Measurements from ENCODE around the gene STK4. TPM values are rescaled to one million over a fixed set of nuclear protein-coding genes. Genes with fewer than 3 reads are reported as not detected.

Gene STK4
- total RNA-seq, 1 experiment from 2014 or later = 43.0 TPM

GRCh38 chr20:45110301-45110700 is 144.0 kb downstream of the STK4 start:
- no peak for DNase-seq
- Mint-ChIP-seq H3K9me3 (no peaks in the 10 kb centered on the region), H3K4me1 (peaks cover 6 to 16% of the 10 kb centered on the region in 2 experiments), H3K27me3 (ENCODE audit: low read depth) (peaks cover 10% of the 10 kb centered on the region), H3K27ac (no peak overlapping the region), H3K4me3 (no peak overlapping the region), H3K36me3 (ENCODE audit: insufficient read depth in 1 of 3, low read depth in 3 of 3) (no peaks in the 10 kb centered on the region)
- H3K23me2 ChIP-seq (ENCODE audit: insufficient read length, low read depth, low read length, poor library complexity, severe bottlenecking) = no peaks in the 10 kb centered on the region
- no peak overlapping the region for H3K27ac ChIP-seq (ENCODE audit: insufficient read length, low read depth, low read length)
- H3K79me1 ChIP-seq (ENCODE audit: insufficient read depth, low read depth, low read length, poor library complexity, severe bottlenecking) = no peaks in the 10 kb centered on the region
- H3K79me2 ChIP-seq (ENCODE audit: insufficient read depth, low read length) = no peaks in the 10 kb centered on the region
- H3K4ac ChIP-seq (ENCODE audit: low read depth, low read length) = no peak overlapping the region
- H3K27me3 ChIP-seq (ENCODE audit: insufficient read depth, low read length) = no peaks in the 10 kb centered on the region
- no peak overlapping the region for H3K14ac ChIP-seq (ENCODE audit: insufficient read depth, low read length)
- no peak overlapping the region for H2AK5ac ChIP-seq (ENCODE audit: insufficient read length, low read length)
- no peak overlapping the region for H4K8ac ChIP-seq (replicated peaks; ENCODE audit: insufficient read length, low read depth, low read length)
- H3K23ac ChIP-seq (ENCODE audit: insufficient read length, low read depth, low read length) = no peak overlapping the region
- no peak for TF ChIP-seq CTCF (conservative IDR thresholded peaks at IDR 0.05)
- no peak overlapping the region for H2BK12ac ChIP-seq (ENCODE audit: insufficient read length, low read depth, low read length)
- H4K5ac ChIP-seq (ENCODE audit: insufficient read length, low read depth, low read length) = no peak overlapping the region
- no peak overlapping the region for H4K91ac ChIP-seq (ENCODE audit: insufficient read length, low read depth, low read length)
- no peak overlapping the region for H2BK20ac ChIP-seq (ENCODE audit: low read depth, low read length, poor library complexity, severe bottlenecking)
- no peak overlapping the region for H2BK120ac ChIP-seq (ENCODE audit: low read depth, low read length, poor library complexity, severe bottlenecking)
- H3K9ac ChIP-seq (ENCODE audit: extremely low read depth, insufficient read length, low read length) = no peak overlapping the region
- no peak overlapping the region for H3K56ac ChIP-seq (ENCODE audit: insufficient read length, low read depth, low read length)
- no peak overlapping the region for H2BK15ac ChIP-seq (ENCODE audit: low read depth, low read length)
- no peak overlapping the region for H3T11ph ChIP-seq (ENCODE audit: low read length)
- WGBS (ENCODE audit: extremely low coverage, insufficient read length, low lambda C conversion rate) = no CpG with 5 or more reads among the region's 11 CpGs
- H3K18ac ChIP-seq (ENCODE audit: insufficient read length, low read depth, low read length) = no peak overlapping the region
- H2AFZ ChIP-seq (ENCODE audit: low read length) = no peak overlapping the region
- H3K9me3 ChIP-seq (ENCODE audit: control insufficient read depth, low read depth, low read length) = no peaks in the 10 kb centered on the region
- H4K20me1 ChIP-seq (ENCODE audit: control insufficient read depth, insufficient read depth, insufficient read length) = no peaks in the 10 kb centered on the region
- no peak overlapping the region for H2BK5ac ChIP-seq (ENCODE audit: insufficient read length, low read length)
- H3K4me2 ChIP-seq (ENCODE audit: insufficient read depth, insufficient read length, low read length) = no peak overlapping the region
- H3K4me1 ChIP-seq (ENCODE audit: insufficient read depth, low read length) = no peaks in the 10 kb centered on the region

Data from H9 (cell line).